NCI-H128 (cell line): ENCODE results near the gene SHPK.

ENCODE experiments used
- DNase-seq: peaks from one replicate; lab custom pipeline; 2025; ENCODE audit not compliant: unreplicated experiment; lab: John Stamatoyannopoulos, UW

The SHPK gene

DNA sequence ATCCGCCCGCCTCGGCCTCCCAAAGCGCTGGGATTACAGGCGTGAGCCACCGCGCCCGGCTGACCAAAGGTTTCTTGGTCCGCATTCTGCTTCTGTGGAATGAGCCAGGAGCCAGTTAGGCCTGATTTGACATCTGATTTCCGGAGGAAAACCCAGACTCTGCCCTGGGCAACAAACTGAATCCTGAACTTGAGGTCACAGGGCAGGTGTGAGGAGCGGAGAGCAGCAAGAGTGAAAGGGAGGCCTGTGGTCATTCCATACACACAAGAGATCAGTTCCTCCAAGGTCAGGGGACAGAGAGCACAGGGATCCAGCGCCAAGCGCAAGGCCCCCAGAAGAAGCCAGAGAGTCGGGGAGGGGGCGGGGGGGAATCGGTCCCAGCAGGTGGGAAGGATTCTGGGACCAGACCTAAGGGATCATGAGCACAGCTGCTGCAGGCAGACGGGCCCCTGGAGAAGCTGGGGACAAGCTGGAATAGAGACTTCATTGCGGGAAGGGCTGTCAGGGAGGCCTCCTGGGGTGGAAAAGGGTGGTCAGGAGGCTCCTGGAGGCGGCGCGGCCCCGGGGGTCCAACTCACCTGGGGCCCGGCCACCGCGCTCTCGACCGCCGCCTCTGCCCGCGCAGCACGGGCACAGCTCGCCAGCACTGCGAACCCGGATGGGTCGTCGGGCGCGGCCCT is 436 bp downstream of the SHPK start:
- DNase-seq = no peak

DNA sequence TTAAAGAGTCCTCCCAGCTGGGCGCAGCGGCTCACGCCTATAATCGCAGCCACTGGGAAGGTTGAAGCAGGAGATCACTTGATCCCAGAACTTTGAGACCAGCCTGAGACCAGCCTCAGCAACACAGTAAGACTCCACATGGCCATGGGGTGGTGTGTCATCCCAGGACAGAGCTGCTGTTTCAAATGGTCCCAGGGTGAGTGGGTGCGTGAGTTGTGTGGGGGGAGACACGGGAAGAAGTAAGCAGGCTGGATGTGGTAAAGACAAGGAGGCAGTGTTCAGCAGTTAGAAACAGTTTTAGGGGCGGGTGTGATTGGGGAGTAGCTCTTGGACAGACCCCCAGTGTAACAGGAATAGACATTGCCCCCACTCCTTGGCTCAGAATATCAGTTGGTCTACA is 3.8 kb downstream of the SHPK start:
- DNase-seq = no peak

DNA sequence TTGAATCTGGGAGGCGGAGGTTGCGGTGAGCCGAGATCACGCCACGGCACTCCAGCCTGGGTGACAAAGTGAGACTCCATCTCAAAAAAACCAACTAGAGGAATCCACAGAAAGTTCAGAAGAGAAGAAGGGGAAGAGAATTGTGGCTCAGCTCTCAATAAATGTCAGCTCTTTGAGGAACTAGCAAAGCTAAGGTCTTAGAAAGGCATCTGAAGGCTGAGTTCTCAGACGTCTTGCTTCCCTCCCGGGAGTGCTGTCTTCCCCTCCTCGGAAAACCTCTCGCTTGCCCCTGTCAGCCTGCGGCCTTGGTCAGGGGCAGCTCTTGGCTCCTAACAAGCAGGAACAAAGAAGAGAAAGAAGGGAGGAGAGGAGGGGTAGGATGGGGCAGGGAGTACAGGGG is 5.3 kb downstream of the SHPK start:
- DNase-seq = no peak

DNA sequence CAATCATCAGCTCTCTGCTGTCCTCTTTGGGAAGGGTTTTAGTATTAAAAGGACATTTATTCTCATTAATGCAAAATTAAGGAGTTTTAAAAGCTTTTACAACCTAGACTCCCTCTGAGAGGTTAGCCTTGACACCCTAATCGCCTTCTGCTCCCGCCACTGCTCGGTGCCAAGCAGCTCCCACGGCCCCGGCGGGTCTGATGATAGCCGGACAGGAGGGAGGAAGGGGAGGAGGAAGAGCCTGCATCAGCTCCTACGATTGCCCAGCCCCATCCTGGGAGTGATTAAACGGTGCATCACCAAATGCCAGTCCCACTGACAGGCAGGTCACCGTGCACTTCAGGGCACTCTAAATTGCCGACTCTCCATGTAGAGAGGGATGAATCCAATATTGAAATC is 8.3 kb downstream of the SHPK start:
- DNase-seq = no peak

DNA sequence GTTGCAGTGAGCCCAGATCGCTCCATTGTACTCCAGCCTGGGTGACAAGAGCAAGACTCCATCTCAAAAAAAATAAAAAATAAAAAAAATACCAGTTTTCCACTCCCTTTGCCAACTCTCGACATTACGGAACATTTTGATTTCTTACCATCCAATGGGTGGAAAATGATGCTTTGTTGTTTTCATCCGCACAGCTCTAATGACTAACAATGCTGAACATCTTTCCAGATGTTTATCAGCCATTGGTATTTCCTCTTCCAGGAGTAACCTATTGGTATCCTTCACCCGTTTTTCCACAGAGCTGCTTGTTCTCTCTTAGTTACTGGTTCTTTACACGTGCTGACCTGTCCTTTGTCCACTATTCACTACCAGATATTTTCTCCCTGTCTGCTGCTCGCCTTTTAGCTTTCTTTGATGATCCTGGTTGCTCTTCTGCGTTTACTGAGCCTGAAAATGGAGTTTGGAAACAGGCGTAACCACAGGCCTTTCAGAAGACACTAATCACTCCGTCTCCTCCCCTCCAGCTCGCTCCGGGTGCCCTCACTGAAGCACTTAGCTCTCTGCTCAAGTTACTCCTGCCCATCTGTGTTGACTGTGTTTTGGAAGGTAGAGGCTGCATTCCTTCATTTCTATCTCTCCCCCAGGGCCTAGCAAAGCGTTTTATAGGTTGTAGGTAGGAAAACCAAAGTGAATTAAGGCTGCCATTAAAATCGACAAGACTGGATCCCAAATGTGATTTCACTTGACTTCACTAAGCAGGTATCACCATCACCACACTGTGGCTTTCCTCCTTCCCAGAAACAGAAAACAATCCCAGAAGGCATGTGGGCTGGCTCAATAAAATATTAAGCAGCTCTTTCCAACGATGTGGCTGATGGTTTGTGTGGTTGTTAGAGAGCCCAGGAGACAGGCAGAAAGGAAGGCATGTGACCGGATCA is 8.9 kb downstream of the SHPK start:
- DNase-seq = no peak

DNA sequence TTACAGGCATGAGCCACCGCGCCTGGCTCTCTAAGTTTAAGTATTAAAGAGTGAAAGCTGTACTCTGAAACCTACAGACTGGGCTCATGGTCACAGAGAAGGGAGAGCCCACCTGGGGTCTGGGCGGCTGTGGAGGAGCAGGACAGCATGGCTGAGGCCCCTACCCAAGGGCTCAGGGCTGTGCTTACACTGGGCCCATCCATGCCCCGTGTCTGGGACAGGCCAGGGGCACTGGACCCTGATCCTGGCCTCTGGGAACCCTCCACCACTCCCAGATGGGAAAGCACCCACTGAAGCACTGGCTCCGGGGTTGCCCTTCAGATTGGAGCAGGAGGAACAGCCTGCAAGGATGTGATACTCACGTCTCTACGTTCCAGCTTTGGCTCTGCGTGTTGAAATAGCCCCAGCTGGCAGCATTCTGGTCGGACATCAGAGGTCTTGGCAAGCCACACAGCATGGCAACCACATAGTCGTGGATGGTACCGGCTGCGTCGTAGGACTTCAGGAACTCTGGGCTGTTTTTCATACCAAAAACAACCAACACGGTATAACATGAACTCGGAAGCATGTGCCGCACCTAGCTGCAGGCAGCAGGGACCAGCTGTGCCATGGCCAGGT is 13.0 kb downstream of the SHPK start:
- DNase-seq = no peak

DNA sequence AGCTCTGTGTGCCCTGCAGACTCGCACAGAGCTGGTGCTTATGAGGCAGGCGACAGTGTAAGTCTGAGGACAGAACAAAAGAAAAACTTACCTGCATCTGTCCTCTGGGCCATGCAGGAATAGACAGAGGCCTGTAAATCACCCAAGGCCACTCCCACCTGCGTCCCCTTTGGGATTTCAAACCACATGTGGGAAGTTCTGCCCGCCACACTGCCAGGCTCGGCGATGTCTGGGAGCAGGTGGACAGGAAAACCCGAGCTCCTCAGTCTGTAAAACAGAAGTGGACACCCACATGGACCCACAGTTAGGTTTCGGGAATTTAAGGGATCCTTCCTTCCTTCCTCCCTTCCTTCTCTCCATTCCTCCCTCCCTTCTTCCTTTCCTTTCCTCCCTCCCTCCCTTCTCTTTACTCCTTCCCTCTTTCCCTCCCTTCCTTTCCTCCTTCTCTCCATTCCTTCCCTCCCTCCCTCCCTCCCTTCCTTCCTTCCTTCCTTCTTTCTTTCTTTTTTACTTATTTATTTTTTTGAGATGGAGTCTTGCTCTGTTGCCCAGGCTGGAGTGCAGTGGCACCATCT is 14.8 kb downstream of the SHPK start:
- no peak for DNase-seq

DNA sequence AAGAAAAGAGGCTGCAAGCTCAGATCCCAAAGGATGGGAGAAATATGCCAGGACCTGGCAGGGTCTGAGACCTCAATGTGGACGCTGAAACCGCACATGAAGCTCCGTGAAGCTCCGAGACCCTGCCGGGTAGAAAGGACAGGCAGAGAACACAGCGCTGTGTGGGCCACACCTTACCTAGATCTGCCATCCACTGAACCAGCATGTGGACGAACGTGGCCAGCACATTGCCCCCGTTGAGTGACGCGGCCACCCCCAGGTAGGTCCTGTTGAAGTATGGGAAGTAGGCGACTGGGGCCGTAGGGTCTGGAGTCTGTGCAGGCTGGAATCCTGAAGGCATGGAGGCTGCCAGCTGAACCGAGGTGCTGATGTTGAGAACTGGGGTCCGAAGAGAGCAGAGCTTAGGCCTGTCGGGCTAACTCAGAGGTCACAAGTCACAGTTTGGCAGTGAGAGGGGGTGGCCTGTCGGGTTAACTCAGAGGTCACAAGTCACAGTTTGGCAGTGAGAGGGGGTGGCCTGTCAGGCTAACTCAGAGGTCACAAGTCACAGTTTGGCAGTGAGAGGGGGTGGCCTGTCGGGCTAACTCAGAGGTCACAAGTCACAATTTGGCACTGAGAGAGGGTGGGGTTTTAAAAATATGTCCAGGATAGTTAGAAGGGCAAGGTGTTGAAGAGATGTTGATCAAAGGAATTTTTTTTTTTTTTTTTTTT is 20.7 kb downstream of the SHPK start:
- DNase-seq = no peak

DNA sequence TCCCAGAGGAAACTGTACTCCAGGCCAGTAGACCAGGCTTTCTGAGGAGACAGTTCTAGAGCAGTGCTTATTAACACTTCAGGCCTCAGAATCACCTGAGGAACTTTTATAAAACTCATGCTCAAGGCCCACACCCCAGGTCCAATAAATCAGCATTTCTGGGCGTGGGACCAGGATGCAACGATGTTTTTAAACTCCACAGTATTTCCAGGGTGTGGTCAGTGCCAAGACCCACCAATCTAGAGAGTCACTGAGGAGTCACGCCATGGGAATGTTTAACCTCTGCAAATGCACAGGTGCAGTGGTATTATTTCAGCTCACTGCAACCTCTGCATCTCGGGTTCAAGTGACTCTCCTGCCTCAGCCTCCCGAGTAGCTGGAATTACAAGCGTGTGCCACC is 22.9 kb downstream of the SHPK start:
- no peak for DNase-seq

DNA sequence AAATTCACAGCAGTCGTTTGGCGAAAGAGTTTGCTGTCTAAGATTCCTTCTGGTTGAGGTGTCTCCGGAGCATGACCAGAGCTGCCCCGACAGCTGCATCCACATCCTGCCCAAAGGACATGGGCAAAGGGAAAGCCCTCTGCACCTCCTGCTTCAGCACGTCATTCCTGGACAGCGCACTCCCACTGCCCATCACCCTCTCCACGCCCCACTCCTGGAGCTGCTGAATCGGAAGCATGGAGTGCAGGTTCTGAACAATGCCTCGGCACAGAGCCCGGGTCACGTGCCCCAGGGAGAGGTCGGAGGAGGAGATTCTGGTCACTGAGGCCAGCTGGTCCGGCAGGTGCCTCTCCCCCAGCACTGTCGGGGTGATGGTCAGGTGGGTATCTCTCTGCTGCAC is 25.5 kb downstream of the SHPK start:
- no peak for DNase-seq

DNA sequence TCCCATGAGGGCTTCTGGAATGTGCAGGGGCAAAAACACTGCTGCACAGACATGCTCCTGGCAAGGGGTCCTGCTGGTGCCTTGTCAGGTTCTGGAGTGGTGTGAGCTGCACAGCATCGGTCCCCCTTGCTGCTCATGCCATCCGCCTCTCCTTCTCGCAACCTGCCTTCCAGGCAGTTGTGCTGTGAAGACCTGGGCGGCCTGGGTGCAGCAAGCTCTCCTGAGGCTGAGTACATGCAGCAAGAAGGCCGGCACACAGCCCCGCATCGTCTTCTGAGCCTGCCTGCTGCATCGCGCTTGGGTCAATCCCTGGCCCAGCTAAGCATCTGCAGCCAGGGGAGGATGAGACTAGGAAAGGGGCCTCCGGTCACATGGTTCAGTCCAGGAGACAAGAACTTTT is 26.4 kb downstream of the SHPK start:
- DNase-seq = no peak

DNA sequence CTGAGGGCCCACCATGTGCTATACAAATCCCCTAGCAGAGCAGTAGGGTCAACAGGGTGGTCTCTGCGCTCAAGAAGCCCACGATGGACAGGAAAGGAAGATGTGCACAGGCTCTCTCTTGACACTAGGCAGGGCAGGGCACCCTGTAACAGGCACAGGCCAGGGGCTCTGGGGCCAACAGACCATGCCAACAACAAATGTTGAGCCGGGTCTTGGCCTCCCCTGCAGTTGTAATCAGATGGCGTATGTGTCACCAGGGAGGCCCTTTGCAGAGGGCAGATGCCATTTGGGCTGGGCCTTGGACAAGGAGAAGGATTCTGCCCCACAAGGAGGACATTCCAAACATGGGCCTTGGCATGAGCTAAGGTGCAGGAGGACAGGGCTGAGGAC is 32.2 kb downstream of the SHPK start:
- no peak for DNase-seq

DNA sequence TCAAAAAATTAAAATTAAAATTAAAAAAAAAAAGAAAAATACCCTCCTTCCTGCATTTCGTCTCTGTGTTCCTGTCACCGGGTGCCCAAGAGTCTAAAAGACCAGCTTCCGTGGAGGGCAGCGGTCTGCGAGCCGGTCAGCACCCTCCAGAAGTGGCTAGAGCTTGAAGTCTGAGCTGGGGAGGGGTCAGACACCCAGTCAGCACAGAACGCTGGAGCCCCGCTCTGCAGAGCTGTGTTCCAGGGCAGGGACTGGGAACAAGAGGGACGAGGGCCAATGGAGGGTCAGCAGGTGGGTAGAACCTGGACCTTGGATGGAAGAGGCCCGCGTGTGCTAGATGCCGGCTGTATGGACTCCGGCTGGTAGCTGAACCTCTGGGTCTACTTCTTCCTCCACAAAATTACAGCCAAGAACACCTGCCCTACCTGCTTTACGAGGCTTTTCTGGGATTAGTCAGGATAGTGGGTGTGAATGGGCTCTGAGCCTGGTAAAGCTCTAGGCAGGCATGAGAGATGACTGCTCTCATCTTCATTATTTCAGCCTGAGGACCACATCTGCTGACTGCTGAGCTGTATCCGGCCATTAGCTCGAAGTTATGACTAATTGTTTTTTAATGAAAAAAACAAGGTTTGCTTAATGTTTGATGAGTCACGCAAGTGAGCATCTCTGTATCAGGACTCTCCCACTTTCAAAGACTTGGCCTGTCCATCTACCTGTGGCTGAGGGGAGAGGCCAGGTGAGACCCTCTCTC is 32.8 kb downstream of the SHPK start:
- no peak for DNase-seq

DNA sequence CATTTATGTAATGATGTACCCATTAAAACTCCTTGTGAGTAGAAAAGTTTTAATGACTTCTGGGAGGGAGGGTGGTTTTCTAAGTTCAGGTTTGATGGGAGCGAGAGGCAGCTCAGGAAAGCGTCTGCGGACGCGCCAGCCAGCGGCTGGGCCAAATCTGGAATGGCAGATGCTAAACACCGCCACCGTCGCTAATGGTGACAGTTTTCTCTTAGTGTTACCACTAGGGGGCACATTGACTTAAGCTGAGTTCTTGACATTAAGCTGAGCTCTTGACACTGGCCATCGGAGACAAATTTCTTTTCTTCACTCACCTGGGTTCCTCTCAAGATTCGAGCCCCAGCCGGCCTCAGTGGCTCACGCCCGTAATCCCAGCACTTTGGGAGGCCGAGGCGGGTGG is 33.6 kb downstream of the SHPK start:
- DNase-seq = no peak

DNA sequence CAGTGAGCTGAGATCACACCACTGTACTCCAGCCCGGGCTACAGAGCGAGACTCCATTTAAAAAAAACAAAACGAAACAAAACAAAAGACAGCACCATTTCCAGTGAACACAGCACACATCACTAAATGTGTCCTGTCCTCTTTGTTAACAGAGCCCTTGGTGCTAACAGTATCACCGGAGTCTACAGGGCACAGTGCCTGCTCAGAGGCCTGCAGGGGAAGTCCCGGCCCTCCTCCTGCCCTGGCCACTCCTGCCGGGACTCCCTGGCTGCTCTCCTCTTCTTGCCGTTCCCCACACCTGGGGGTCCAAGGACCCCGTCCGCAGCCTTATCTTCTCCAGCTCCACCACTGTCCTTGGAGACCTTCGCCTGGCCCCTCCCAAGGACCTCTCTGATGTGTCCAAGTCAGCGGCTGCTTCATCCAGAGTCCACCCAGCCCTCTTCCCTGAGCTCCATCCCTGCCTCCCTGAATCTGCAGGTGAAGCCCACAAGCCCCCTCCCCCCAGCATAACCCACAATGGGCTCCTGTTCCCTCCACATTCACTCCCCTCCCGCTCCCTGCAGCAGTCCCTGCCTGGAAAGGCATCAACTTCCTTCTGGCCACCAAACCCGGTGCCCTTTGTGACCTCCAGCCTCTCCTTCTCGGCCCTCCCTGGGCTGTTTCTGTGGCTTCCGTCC is 35.4 kb downstream of the SHPK start:
- DNase-seq = no peak

DNA sequence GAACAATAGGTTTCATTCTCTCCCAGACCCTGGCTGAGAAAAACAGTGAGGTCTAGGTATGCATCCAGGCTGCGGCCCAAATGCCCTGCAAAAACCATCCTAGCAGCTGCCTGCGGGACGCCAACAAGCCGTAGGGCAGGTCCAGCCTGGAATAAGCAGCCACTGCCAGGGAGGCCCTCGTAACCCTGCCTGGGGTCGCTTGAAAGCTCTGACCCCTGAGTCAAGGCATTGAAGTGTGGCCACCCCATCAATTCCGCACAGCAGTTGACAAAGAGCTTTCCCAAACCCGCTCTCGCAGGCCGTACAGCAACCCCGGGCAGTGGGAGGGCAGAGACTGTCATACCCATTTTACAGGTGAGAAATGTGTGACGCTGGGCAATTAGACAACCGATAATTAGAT is 38.0 kb downstream of the SHPK start:
- DNase-seq = no peak

DNA sequence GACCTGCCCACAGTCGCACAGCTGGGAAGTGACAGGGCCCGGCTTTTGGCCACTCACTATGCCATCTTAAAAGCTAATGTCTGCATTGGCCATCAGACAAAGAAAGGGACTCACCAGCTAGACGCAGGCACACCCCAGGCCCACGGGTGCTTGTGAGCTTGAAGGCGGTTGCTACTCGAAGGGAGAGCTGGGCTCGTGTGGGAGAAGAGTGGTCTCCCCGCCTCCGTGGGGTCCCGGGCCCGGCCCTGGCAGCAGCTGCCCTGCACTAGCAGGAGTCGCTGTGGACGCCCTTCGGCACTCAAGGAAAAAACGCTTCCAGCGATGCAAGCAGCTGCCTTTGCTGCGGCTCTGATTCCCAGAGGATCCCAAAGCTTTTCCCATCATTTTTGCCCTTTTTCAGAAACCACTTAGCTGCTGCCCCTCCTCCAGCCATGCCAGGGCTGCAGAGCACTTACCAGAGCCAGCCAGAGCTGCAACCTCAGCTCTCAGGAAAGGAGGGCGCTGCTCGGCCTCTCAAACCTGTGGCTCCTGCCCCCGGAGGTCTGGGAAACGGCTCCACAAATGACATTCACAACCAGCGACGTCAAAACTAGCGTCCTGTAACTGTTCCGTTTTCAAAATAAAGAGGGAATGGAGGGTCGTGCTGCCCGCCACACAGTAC is 39.1 kb downstream of the SHPK start:
- no peak for DNase-seq

DNA sequence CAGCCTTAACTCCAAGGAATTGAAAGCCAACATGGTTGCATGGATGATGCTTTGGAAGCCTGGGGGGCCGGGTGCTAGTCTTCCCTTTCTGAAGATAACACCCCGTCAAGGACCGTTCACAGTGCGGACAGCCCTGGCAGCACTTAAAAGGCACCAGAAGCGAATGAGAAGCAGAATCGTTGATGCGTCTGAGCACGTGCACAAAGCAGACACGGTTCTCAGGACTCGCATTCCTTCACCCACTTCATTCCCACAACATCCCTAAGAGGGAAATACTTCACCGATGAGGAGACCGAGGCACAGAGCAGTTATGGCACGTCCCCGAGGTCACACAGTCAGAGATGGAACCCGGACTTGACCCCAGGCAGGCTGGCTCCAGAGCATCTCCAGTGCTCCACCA is 41.1 kb downstream of the SHPK start:
- DNase-seq = no peak

DNA sequence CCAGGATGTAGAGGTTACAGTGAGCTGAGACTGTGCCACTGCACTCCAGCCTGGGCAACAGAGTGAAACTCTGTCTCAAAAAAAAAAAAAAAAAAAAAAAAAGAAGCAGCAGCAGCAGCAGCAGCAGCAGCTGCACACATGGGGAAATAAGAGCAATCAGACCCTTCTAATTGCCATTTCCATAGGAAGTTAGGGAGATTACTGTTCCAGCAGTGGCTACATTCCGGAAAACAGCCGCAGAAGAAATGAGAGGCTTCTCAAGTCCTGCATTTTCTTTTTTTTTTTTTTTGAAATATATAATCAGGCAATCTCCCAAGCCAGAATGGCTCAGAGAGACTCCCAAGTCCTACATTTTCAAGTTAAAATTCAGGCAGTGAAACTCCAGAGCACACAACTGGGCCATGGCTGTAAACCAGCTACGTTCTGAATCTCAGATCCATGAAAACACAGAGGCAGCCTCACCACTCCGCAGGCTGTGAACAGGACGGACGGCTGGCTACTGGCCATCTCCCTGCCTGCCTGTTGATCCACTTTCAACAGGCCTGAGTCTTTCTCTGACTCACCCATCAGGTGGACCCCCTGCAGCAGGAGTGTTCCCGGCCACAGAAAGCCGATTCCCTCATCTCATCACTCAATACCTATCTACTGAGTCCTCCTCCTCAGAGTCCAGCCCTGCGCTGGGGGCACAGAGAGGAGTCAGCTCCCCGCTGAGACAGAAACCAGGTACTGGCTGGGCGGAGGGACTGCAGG is 41.8 kb downstream of the SHPK start:
- DNase-seq = no peak
